Measurements from ENCODE around the gene TSPAN32. TPM values are rescaled to one million over a fixed set of nuclear protein-coding genes. Genes with fewer than 3 reads are reported as not detected.

TSPAN32 gene
- total and polyA plus RNA-seq, 2 donors (not counting 1 experiment from before 2014, with no cell fraction given), result 0.17 TPM; not detected in 1

- Histone ChIP-seq H3K4me3 (replicated peaks in 1 of 4; ENCODE audit: control extremely low read depth in 1 of 4, insufficient read depth in 1 of 4, low read depth in 3 of 4, low read length in 4 of 4) (no peak overlapping the region), H2AFZ (ENCODE audit: low read length) (no peak overlapping the region), H3K4me1 (ENCODE audit: control insufficient read depth, extremely low read depth, insufficient read depth, low read length) (no peaks in the 10 kb centered on the region), H3K36me3 (ENCODE audit: control insufficient read depth, insufficient read depth, low read length) (no peaks in the 10 kb centered on the region), H3K9ac (ENCODE audit: insufficient read depth, low read length) (no peak overlapping the region), H3K9me3 (ENCODE audit: control insufficient read depth, insufficient read depth, low read depth, low read length) (no peaks in the 10 kb centered on the region), H3K27ac (ENCODE audit: insufficient read depth, low read length) (no peak overlapping the region), H4K20me1 (ENCODE audit: control insufficient read depth, extremely low read depth, insufficient read depth, low read length) (no peaks in the 10 kb centered on the region), H3K79me2 (ENCODE audit: control insufficient read depth, insufficient read depth, low read length) (no peaks in the 10 kb centered on the region), H3K27me3 (ENCODE audit: control insufficient read depth, insufficient read depth, low read length) (no peaks in the 10 kb centered on the region), H3K4me2 (ENCODE audit: extremely low read depth, insufficient read depth, low read length) (no peak overlapping the region)
- DNase-seq (ENCODE audit: low read depth in 2 of 2), result no peak
- TF ChIP-seq EZH2 (IDR thresholded peaks at IDR 0.05; ENCODE audit: low read length, missing control alignments) (no peak), CTCF (conservative IDR thresholded peaks at IDR 0.05 in 1 of 2, IDR thresholded peaks at IDR 0.05 in 1 of 2; ENCODE audit: low read depth in 1 of 2, low read length in 2 of 2) (no peak)
Observed at GRCh38 chr11:2300290-2300935, 1.4 kb upstream of the TSPAN32 start.

GRCh38 chr11:2300936-2301630 is 730 bp upstream of the TSPAN32 start:
- H3K27me3 ChIP-seq (ENCODE audit: control insufficient read depth, insufficient read depth, low read length), result no peaks in the 10 kb centered on the region
- DNase-seq (ENCODE audit: low read depth in 2 of 2), result no peak
- no peak overlapping the region for H3K4me3 ChIP-seq (replicated peaks in 1 of 4; ENCODE audit: control extremely low read depth in 1 of 4, insufficient read depth in 1 of 4, low read depth in 3 of 4, low read length in 4 of 4)
- H3K4me1 ChIP-seq (ENCODE audit: control insufficient read depth, extremely low read depth, insufficient read depth, low read length), result peaks cover 6% of the 10 kb centered on the region
- H4K20me1 ChIP-seq (ENCODE audit: control insufficient read depth, extremely low read depth, insufficient read depth, low read length), result no peaks in the 10 kb centered on the region
- no peaks in the 10 kb centered on the region for H3K36me3 ChIP-seq (ENCODE audit: control insufficient read depth, insufficient read depth, low read length)
- no peaks in the 10 kb centered on the region for H3K79me2 ChIP-seq (ENCODE audit: control insufficient read depth, insufficient read depth, low read length)
- H3K4me2 ChIP-seq (ENCODE audit: extremely low read depth, insufficient read depth, low read length), result no peak overlapping the region
- no peak overlapping the region for H3K9ac ChIP-seq (ENCODE audit: insufficient read depth, low read length)
- H3K27ac ChIP-seq (ENCODE audit: insufficient read depth, low read length), result no peak overlapping the region
- no peak overlapping the region for H2AFZ ChIP-seq (ENCODE audit: low read length)
- H3K9me3 ChIP-seq (ENCODE audit: control insufficient read depth, insufficient read depth, low read depth, low read length), result no peaks in the 10 kb centered on the region
- TF ChIP-seq CTCF (conservative IDR thresholded peaks at IDR 0.05 in 1 of 2, IDR thresholded peaks at IDR 0.05 in 1 of 2; ENCODE audit: low read depth in 1 of 2, low read length in 2 of 2) (no peak), EZH2 (IDR thresholded peaks at IDR 0.05; ENCODE audit: low read length, missing control alignments) (no peak)

GRCh38 chr11:2302306-2302895 is 588 bp downstream of the TSPAN32 start:
- H3K4me2 ChIP-seq (ENCODE audit: extremely low read depth, insufficient read depth, low read length), result no peak overlapping the region
- TF ChIP-seq EZH2 (IDR thresholded peaks at IDR 0.05; ENCODE audit: low read length, missing control alignments) (no peak), CTCF (conservative IDR thresholded peaks at IDR 0.05 in 1 of 2, IDR thresholded peaks at IDR 0.05 in 1 of 2; ENCODE audit: low read depth in 1 of 2, low read length in 2 of 2) (no peak)
- H3K4me3 ChIP-seq (replicated peaks in 1 of 4; ENCODE audit: control extremely low read depth in 1 of 4, insufficient read depth in 1 of 4, low read depth in 3 of 4, low read length in 4 of 4), result no peak overlapping the region
- no peak overlapping the region for H3K27ac ChIP-seq (ENCODE audit: insufficient read depth, low read length)
- H3K27me3 ChIP-seq (ENCODE audit: control insufficient read depth, insufficient read depth, low read length), result no peaks in the 10 kb centered on the region
- H4K20me1 ChIP-seq (ENCODE audit: control insufficient read depth, extremely low read depth, insufficient read depth, low read length), result no peaks in the 10 kb centered on the region
- H3K4me1 ChIP-seq (ENCODE audit: control insufficient read depth, extremely low read depth, insufficient read depth, low read length), result peaks cover 9% of the 10 kb centered on the region
- no peak overlapping the region for H3K9ac ChIP-seq (ENCODE audit: insufficient read depth, low read length)
- DNase-seq (ENCODE audit: low read depth in 2 of 2), result no peak
- no peaks in the 10 kb centered on the region for H3K36me3 ChIP-seq (ENCODE audit: control insufficient read depth, insufficient read depth, low read length)
- H2AFZ ChIP-seq (ENCODE audit: low read length), result no peak overlapping the region
- no peaks in the 10 kb centered on the region for H3K9me3 ChIP-seq (ENCODE audit: control insufficient read depth, insufficient read depth, low read depth, low read length)
- H3K79me2 ChIP-seq (ENCODE audit: control insufficient read depth, insufficient read depth, low read length), result no peaks in the 10 kb centered on the region

Measured in fibroblast of lung (primary cell).